Suppressor macrophage treated with lipopolysaccharide for 1 hour (primary cell): ENCODE data around the gene ANO2.

ENCODE experiments used
- DNase-seq, 3 donors: peaks; one replicate each; pipeline ENCODE4 v3.0.0-alpha.2; 2020 to 2022

The ANO2 gene

GRCh38 chr12:5945071-5946008 is at the start of gene ANO2:
Gene ANO2 (minus strand): TSS chr12:5945259. CDS start chr12:5945217, 42 bp downstream.
- DNase-seq = peak in 1 of 3 donors; percentile 5

- no peak for DNase-seq
Observed at GRCh38 chr12:5989621-5990020, 44.6 kb upstream of the ANO2 start.

- DNase-seq = peak; percentile 73 to 87 (median 87)
Observed at GRCh38 chr12:5988659-5989116, 43.6 kb upstream of the ANO2 start.

GRCh38 chr12:5988088-5988487 is 43.0 kb upstream of the ANO2 start:
- no peak for DNase-seq

- no peak for DNase-seq
Observed at GRCh38 chr12:5987573-5987972, 42.5 kb upstream of the ANO2 start.

- no peak for DNase-seq
Observed at GRCh38 chr12:5985471-5985870, 40.4 kb upstream of the ANO2 start.

- no peak for DNase-seq
Observed at GRCh38 chr12:5984873-5985272, 39.8 kb upstream of the ANO2 start.

GRCh38 chr12:5982106-5982505 is 37.0 kb upstream of the ANO2 start:
- DNase-seq = no peak

GRCh38 chr12:5977556-5977955 is 32.5 kb upstream of the ANO2 start:
- DNase-seq = no peak

GRCh38 chr12:5976711-5977110 is 31.7 kb upstream of the ANO2 start:
- DNase-seq = no peak

GRCh38 chr12:5976196-5976595 is 31.1 kb upstream of the ANO2 start:
- DNase-seq = no peak

- DNase-seq = no peak
Observed at GRCh38 chr12:5973461-5974115, 28.5 kb upstream of the ANO2 start.

- no peak for DNase-seq
Observed at GRCh38 chr12:5972387-5972786, 27.3 kb upstream of the ANO2 start.

GRCh38 chr12:5971194-5971850 is 26.3 kb upstream of the ANO2 start:
- no peak for DNase-seq

GRCh38 chr12:5969974-5970690 is 25.1 kb upstream of the ANO2 start:
- DNase-seq = no peak

- DNase-seq = no peak
Observed at GRCh38 chr12:5969156-5969973, 24.3 kb upstream of the ANO2 start.

- no peak for DNase-seq
Observed at GRCh38 chr12:5967645-5968415, 22.8 kb upstream of the ANO2 start.

GRCh38 chr12:5966486-5967095 is 21.5 kb upstream of the ANO2 start:
- DNase-seq = no peak

GRCh38 chr12:5965950-5966383 is 20.9 kb upstream of the ANO2 start:
- DNase-seq = peak; percentile 53 to 77 (median 71)
